Thoracic aorta (tissue), 2 donors: ENCODE data around the gene SYNE2. TPM values are rescaled to one million over a fixed set of nuclear protein-coding genes. Genes with fewer than 3 reads are reported as not detected.

Experiments
- ATAC-seq: fragments of 150-250 bp; one replicate; pipeline ENCODE4 v1.8.0; 2017; ENCODE audit warnings: low read depth; ENCODE audit not compliant: insufficient number of reproducible peaks, low FRiP score
- DNase-seq: peaks from one replicate; pipeline ENCODE4 v3.0.0-alpha.2; 2020; ENCODE audit warnings: low spot score
- H3K27ac ChIP-seq, 2 donors: fragments of 200-600 bp; sonication (generic); 1 replicate in 1 of 2; 2 replicates in 1 of 2; pipeline ENCODE4 v1.5.1; 2016; ENCODE audit warnings: mild to moderate bottlenecking in 2 of 2, moderate library complexity in 2 of 2
- H3K27me3 ChIP-seq: fragments of 200-600 bp; sonication (generic); replicated peaks from 2 replicates; pipeline ENCODE4 v1.6.0; 2016; ENCODE audit warnings: mild to moderate bottlenecking; ENCODE audit not compliant: insufficient read depth
- H3K36me3 ChIP-seq: fragments of 200-600 bp; sonication (generic); one replicate; pipeline ENCODE4 v1.5.1; 2016
- H3K4me1 ChIP-seq, 2 donors: fragments of 200-600 bp; sonication (generic); 1 replicate in 1 of 2; 2 replicates in 1 of 2; pipeline versions ENCODE4 v1.5.1 to v1.6.0; 2016; ENCODE audit warnings: low read depth in 2 of 2, mild to moderate bottlenecking in 1 of 2; ENCODE audit not compliant: control insufficient read depth in 1 of 2
- H3K4me3 ChIP-seq: fragments of 200-600 bp; sonication (generic); 2 replicates; pipeline ENCODE4 v1.5.1; 2016; ENCODE audit warnings: mild to moderate bottlenecking
- H3K9me3 ChIP-seq: fragments of 200-600 bp; sonication (generic); 2 replicates; pipeline ENCODE4 v1.5.1; 2016
- total RNA-seq, 2 donors: library from RNA; depleted of rRNA; stranded (reverse); fragments of >200 nt; gene quantifications; one replicate each; pipeline versions ENCODE4 v1.1.0 to v1.2.3, GENCODE V29; 2016
- TF ChIP-seq, protein P1 (sequence below): fragments of 200-600 bp; sonication (generic); IDR thresholded peaks from one replicate; pipeline ENCODE4 v1.5.1; 2019; ENCODE audit warnings: antibody characterized with exemption

The SYNE2 gene
- total RNA-seq, 2 donors from 2014 or later: 125 to 256 TPM

DNA sequence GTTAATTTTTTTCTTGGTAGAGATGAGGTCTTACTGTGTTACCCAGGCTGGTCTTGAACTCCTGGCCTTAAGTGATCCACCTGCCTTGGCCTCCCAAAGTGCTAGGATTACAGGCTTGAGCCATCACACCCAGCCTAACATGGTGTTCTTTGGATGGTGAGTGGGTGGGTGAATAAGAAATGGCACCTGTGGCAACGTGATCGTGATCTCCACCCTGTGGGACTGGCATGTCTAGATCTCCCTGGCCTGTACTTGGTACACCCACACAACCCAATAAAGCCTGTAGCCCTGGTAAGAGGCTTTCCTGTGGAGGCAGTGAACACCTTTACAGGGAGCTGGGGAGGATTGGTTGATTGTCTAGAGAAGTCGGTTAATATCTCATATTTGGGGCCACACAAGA is 25.2 kb downstream of the SYNE2 start:
- TF ChIP-seq, protein P1, sequence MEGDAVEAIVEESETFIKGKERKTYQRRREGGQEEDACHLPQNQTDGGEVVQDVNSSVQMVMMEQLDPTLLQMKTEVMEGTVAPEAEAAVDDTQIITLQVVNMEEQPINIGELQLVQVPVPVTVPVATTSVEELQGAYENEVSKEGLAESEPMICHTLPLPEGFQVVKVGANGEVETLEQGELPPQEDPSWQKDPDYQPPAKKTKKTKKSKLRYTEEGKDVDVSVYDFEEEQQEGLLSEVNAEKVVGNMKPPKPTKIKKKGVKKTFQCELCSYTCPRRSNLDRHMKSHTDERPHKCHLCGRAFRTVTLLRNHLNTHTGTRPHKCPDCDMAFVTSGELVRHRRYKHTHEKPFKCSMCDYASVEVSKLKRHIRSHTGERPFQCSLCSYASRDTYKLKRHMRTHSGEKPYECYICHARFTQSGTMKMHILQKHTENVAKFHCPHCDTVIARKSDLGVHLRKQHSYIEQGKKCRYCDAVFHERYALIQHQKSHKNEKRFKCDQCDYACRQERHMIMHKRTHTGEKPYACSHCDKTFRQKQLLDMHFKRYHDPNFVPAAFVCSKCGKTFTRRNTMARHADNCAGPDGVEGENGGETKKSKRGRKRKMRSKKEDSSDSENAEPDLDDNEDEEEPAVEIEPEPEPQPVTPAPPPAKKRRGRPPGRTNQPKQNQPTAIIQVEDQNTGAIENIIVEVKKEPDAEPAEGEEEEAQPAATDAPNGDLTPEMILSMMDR: no peak
- Histone ChIP-seq H3K4me3 (no peak overlapping the region), H3K27me3 (no peaks in the 10 kb centered on the region), H3K36me3 (no peaks in the 10 kb centered on the region), H3K27ac (peak overlapping the region; percentile 81 to 86), H3K9me3 (no peaks in the 10 kb centered on the region), H3K4me1 (peaks cover 38 to 59% of the 10 kb centered on the region in 2 donors)
- ATAC-seq (no peak), DNase-seq (no peak)

DNA sequence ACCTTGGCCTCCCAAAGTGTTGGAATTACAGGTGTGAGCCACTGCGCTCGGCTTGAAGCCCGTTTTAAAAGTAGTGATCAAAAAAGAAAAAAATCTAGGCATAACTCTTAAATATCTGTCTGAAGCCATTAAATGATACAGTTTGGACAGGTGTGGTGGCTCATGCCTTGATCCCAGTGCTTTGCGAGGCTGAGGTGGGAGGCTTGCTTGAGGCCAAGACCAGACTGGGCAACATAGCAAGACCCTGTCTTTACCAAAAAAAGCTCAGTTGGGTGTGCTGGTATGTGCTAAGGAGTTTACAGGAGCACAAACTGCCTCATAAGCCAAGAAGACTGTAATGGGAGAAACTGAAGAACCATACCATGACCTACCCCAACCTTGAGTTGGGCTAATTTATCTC is 26.0 kb downstream of the SYNE2 start:
- H3K36me3 ChIP-seq: no peaks in the 10 kb centered on the region
- H3K4me1 ChIP-seq: peaks cover 38 to 55% of the 10 kb centered on the region in 2 donors
- no peak for DNase-seq
- no peaks in the 10 kb centered on the region for H3K27me3 ChIP-seq
- peak overlapping the region; percentile 81 to 86 for H3K27ac ChIP-seq
- H3K9me3 ChIP-seq: no peaks in the 10 kb centered on the region
- ATAC-seq: no peak
- TF ChIP-seq, protein P1: no peak
- no peak overlapping the region for H3K4me3 ChIP-seq

DNA sequence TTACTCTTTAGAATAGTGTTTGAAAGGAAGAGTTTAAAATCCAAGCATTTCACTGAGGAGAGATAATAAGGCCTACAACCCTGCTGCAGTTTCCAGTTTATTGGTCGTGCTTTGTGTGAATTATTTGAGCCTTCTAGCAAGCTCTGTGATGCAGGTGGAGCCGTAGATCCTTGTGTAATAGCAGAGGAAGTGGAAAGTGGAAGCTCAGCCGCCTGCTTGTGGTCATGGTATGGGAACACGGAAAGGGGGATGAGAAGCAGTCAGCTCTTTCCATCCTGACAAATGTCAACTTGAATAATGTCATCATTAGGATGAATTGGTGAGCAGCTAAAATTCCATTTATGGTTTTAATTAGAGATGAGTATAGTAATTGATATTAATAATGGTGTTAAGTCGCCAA is 29.1 kb downstream of the SYNE2 start:
- ATAC-seq: no peak
- Histone ChIP-seq H3K9me3 (no peaks in the 10 kb centered on the region), H3K4me1 (peaks cover 12 to 23% of the 10 kb centered on the region in 2 donors), H3K36me3 (no peaks in the 10 kb centered on the region), H3K27me3 (no peaks in the 10 kb centered on the region), H3K4me3 (no peak overlapping the region), H3K27ac (no peak overlapping the region)
- no peak for DNase-seq
- TF ChIP-seq, protein P1: no peak

DNA sequence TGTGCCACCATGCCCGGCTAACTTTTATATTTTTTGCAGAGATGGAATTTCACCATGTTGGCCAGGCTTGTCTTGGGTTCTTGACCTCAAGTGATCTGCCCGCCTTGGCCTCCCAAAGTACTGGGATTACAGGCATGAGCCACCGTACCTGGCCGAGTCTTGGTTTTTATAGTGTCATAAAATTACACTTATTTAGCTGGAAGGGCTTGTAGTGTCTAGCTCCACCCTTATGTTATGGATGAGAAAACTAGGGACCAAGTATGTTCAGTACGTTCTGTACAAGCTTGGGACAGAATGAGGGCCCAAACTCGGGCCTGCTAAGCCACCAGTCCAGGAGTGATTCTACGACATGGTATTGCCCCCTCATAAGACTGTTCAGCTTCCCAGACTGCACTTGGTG is 35.1 kb downstream of the SYNE2 start:
- H3K9me3 ChIP-seq: no peaks in the 10 kb centered on the region
- TF ChIP-seq, protein P1: no peak
- H3K27ac ChIP-seq: no peak overlapping the region
- no peak for DNase-seq
- H3K4me3 ChIP-seq: no peak overlapping the region
- peaks cover 22 to 26% of the 10 kb centered on the region in 2 donors for H3K4me1 ChIP-seq
- no peak for ATAC-seq
- no peaks in the 10 kb centered on the region for H3K36me3 ChIP-seq
- no peaks in the 10 kb centered on the region for H3K27me3 ChIP-seq

DNA sequence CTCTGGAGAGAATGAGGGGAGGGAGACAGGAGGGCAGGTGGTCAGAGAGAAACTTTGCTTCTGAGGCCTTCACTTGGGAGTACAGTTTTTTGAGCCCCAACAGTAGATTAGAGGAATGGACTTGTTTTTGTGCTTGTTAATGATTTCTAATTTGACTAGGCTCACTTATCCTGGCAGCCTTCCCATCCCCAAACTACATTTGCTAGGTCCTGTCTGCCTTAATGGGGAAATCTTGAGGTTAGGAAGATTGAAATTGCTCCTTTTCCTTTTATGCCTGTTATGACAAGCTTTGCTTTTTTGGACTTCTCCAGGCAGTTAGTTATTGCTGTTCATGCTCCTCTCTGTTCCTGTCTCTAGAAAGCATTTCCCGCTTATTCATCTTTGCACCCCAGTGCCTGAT is 37.7 kb downstream of the SYNE2 start:
- Histone ChIP-seq H3K4me3 (no peak overlapping the region), H3K9me3 (no peaks in the 10 kb centered on the region), H3K27ac (peak overlapping the region; percentile 49 to 67), H3K27me3 (no peaks in the 10 kb centered on the region), H3K4me1 (peaks cover 43 to 50% of the 10 kb centered on the region in 2 donors), H3K36me3 (no peaks in the 10 kb centered on the region)
- DNase-seq (no peak), ATAC-seq (no peak)
- TF ChIP-seq, protein P1: no peak
